ENCODE measurements around the gene UCK2. TPM values are rescaled to one million over a fixed set of nuclear protein-coding genes. Genes with fewer than 3 reads are reported as not detected.
A peak's percentile ranks its signal among the peaks of the same experiment; 100 is the strongest.

UCK2 gene
- total RNA-seq, 1 experiment from 2014 or later = 91.2 TPM

GRCh38 chr1:165947797-165948455, 120.5 kb downstream of the UCK2 start:
- H3K27ac ChIP-seq (ENCODE audit: low read length) = no peak overlapping the region
- H3K36me3 ChIP-seq (ENCODE audit: control insufficient read depth, insufficient read depth, low read length) = no peaks in the 10 kb centered on the region
- H3K27me3 ChIP-seq (ENCODE audit: control insufficient read depth, insufficient read depth, low read length) = peaks cover 11% of the 10 kb centered on the region
- H3K9me3 ChIP-seq (ENCODE audit: control insufficient read depth, insufficient read depth, low read depth, low read length) = no peaks in the 10 kb centered on the region
- DNase-seq (ENCODE audit: low read depth, low spot score) (no peak), ATAC-seq (no peak)
- ChIA-PET POLR2A (no interaction called here), CTCF (no interaction called here)
- no peaks in the 10 kb centered on the region for H3K4me1 ChIP-seq (ENCODE audit: control insufficient read depth, insufficient read depth, low read length)
- H3K4me3 ChIP-seq (ENCODE audit: low read depth in 2 of 2, low read length in 2 of 2) = no peak overlapping the region
- no peak for TF ChIP-seq TCF7L2 (IDR thresholded peaks at IDR 0.05; ENCODE audit: low read depth, low read length)
- TF ChIP-seq SIN3A (IDR thresholded peaks at IDR 0.05; ENCODE audit: borderline replicate concordance, insufficient read depth, low read depth, low read length) = no peak
- no peak for TF ChIP-seq CTCF (IDR thresholded peaks at IDR 0.05)
- no peak for TF ChIP-seq REST (IDR thresholded peaks at IDR 0.05; ENCODE audit: insufficient read depth in 1 of 2, low read depth in 2 of 2, low read length in 1 of 2)
- no peak for TF ChIP-seq POLR2AphosphoS5 (IDR thresholded peaks at IDR 0.05; ENCODE audit: low read depth, low read length)
- in situ Hi-C loops (cut with HindIII; ENCODE audit: low pct_unique_long_range_greater_than_20kb, low sequenced_read_pairs) (no loop called here), intact Hi-C loops (cut with micrococcal nuclease; ENCODE audit: unreplicated experiment) (no loop called here)
- BruUV-seq (replicated peaks) = no TSS peak

GRCh38 chr1:165949335-165950130, 122.1 kb downstream of the UCK2 start:
- H3K27ac ChIP-seq (ENCODE audit: low read length) = no peak overlapping the region
- H3K36me3 ChIP-seq (ENCODE audit: control insufficient read depth, insufficient read depth, low read length) = no peaks in the 10 kb centered on the region
- peaks cover 4% of the 10 kb centered on the region; the same call in 1 of the 2 replicates for H3K27me3 ChIP-seq (ENCODE audit: control insufficient read depth, insufficient read depth, low read length)
- H3K9me3 ChIP-seq (ENCODE audit: control insufficient read depth, insufficient read depth, low read depth, low read length) = no peaks in the 10 kb centered on the region
- POLR2A ChIA-PET = no interaction called here
- BruUV-seq (replicated peaks) = no TSS peak
- no peak for ATAC-seq
- intact Hi-C loops (cut with micrococcal nuclease; ENCODE audit: unreplicated experiment) = no loop called here
- TF ChIP-seq TCF7L2 (IDR thresholded peaks at IDR 0.05; ENCODE audit: low read depth, low read length) (no peak), REST (IDR thresholded peaks at IDR 0.05; ENCODE audit: insufficient read depth in 1 of 2, low read depth in 2 of 2, low read length in 1 of 2) (peak; percentile 75 to 78)
- in situ Hi-C loops (cut with HindIII; ENCODE audit: low pct_unique_long_range_greater_than_20kb, low sequenced_read_pairs) = no loop called here
- no peaks in the 10 kb centered on the region for H3K4me1 ChIP-seq (ENCODE audit: control insufficient read depth, insufficient read depth, low read length)
- DNase-seq (ENCODE audit: low read depth, low spot score) = no peak
- CTCF ChIA-PET = no interaction called here
- H3K4me3 ChIP-seq (ENCODE audit: low read depth in 2 of 2, low read length in 2 of 2) = no peak overlapping the region
